ENCODE measurements around the gene SWSAP1. TPM values are rescaled to one million over a fixed set of nuclear protein-coding genes. Genes with fewer than 3 reads are reported as not detected.

Gene SWSAP1
- total and polyA plus RNA-seq, 9 of the 15 experiments (the other 6 are each of a cell fraction or from before 2014, with no cell fraction given), result 0.18 to 2.8 (median 1.7) TPM

DNA sequence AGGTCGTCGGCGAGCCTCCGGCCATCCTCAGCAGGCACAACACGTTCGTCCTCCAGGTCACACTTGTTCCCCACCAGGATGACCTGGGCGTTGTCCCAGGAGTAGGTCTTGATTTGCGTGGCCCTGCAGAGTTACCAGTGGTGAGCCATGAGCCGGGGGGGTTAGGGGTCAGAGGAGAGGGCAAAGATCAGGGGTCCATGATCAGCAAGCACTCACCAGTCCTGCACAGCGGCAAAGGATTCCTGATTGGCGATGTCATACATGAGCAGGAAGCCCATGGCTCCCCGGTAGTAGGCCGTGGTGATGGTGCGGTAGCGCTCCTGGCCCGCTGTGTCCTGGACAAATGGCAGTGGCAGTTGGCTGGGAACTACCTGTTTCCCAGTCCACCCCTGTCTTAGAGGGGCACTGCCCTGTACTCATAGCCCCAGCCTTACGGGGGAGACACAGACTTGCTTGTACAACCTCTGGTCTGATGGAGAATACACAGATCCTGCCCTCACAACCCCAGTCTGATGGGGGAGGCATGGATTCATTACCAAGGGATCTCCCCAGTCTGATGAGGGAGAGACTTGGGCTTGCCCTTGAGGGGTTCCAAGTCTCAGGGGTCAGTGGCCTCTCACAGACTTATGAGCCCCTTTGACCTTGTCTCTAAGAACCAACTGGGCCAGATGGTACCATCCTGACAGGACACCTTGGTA lies 38.9 kb upstream of the SWSAP1 start:
- in situ Hi-C loops (cut with MboI), result no loop called here
- POLR2A ChIA-PET, result interaction anchor here (1.5 kb wide), 1 partner anchor 10 kb away, joined by 4 read pairs; the partner anchor contains the start of genes CCDC159 and TMEM205
- intact Hi-C loops (cut with micrococcal nuclease), result no loop called here

DNA sequence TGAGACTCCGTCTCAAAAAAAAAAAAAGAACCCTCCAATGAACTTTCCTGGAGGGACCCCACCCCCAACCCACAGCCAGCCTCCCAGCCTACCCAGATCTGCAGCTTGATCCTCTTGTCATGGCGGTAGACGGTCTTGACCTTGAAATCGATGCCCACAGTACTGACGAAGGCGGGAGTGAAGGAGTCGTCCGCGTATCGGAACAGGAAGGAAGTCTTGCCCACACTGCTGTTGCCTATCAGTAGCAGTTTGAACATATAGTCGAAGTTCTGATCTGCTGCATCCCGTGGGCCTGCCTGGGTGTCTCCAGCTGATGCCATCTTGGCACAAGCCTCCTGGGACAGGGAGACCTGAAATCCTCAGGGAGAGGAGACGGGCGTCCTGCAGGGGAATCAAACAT lies 37.4 kb upstream of the SWSAP1 start:
- no peak for ATAC-seq
- Histone ChIP-seq H3K4me2 (ENCODE audit: insufficient read depth, low read length) (no peak overlapping the region), H3K27ac (ENCODE audit: extremely low read depth, low read depth, low read length) (no peak overlapping the region), H3K79me2 (ENCODE audit: control insufficient read depth, insufficient read depth, low read length) (no peaks in the 10 kb centered on the region), H3K4me3 (no peak overlapping the region), H3K27me3 (ENCODE audit: control insufficient read depth in 2 of 2, insufficient read depth in 2 of 2, low read length in 2 of 2) (no peaks in the 10 kb centered on the region), H2AFZ (ENCODE audit: low read depth, low read length) (no peak overlapping the region), H3K9me1 (ENCODE audit: control insufficient read depth, insufficient read depth, low read length) (no peaks in the 10 kb centered on the region), H3K9me3 (replicated peaks; ENCODE audit: control insufficient read depth, insufficient read depth, low read depth, low read length) (peaks cover 5% of the 10 kb centered on the region; the same call in 1 of the 2 replicates), H4K20me1 (replicated peaks; ENCODE audit: control insufficient read depth, insufficient read depth, low read length) (no peaks in the 10 kb centered on the region), H3K4me1 (replicated peaks in 1 of 2; ENCODE audit: control insufficient read depth in 2 of 2, insufficient read depth in 2 of 2, low read length in 2 of 2) (peaks cover 3 to 21% of the 10 kb centered on the region in 2 experiments; a peak in 3 of 5 replicates), H3K36me3 (ENCODE audit: control insufficient read depth, insufficient read depth, low read length) (no peaks in the 10 kb centered on the region), H3K9ac (ENCODE audit: insufficient read depth in 1 of 2, low read depth in 2 of 2, low read length in 2 of 2) (peak overlapping the region in 1 of 2 experiments; percentile 26; a peak in 2 of 4 replicates)
- ChIA-PET POLR2A (interaction anchor here (1.5 kb wide), 1 partner anchor 9 kb away, joined by 4 read pairs; the partner anchor contains the start of genes CCDC159 and TMEM205), CTCF (ENCODE audit: low intra/inter-chr PET ratio) (no interaction called here)
- in situ Hi-C loops (cut with MboI) (no loop called here), intact Hi-C loops (cut with micrococcal nuclease) (no loop called here)
- 63% methylated on average over 13 of the region's 14 CpGs for WGBS (ENCODE audit: insufficient coverage, low coverage, missing lambda C conversion rate)
- DNase-seq (ENCODE audit: extremely low read depth in 1 of 4, low spot score in 3 of 4), result no peak
- no peak for FAIRE-seq
- BruUV-seq (replicated peaks), result no TSS peak
- TF ChIP-seq TEAD1 (CRISPR knock-in tag; IDR thresholded peaks at IDR 0.05) (no peak), MCM7 (IDR thresholded peaks at IDR 0.05) (no peak), ZNF830 (CRISPR knock-in tag; IDR thresholded peaks at IDR 0.05) (no peak), ZNF589 (CRISPR knock-in tag; IDR thresholded peaks at IDR 0.05; ENCODE audit: low read depth) (no peak), NRF1 (conservative IDR thresholded peaks at IDR 0.05 in 1 of 2, IDR thresholded peaks at IDR 0.05 in 1 of 2) (no peak), TCF3 (CRISPR knock-in tag; IDR thresholded peaks at IDR 0.05) (no peak), GATAD2B (IDR thresholded peaks at IDR 0.05; ENCODE audit: borderline replicate concordance) (no peak)
- TF ChIP-seq, protein P1, sequence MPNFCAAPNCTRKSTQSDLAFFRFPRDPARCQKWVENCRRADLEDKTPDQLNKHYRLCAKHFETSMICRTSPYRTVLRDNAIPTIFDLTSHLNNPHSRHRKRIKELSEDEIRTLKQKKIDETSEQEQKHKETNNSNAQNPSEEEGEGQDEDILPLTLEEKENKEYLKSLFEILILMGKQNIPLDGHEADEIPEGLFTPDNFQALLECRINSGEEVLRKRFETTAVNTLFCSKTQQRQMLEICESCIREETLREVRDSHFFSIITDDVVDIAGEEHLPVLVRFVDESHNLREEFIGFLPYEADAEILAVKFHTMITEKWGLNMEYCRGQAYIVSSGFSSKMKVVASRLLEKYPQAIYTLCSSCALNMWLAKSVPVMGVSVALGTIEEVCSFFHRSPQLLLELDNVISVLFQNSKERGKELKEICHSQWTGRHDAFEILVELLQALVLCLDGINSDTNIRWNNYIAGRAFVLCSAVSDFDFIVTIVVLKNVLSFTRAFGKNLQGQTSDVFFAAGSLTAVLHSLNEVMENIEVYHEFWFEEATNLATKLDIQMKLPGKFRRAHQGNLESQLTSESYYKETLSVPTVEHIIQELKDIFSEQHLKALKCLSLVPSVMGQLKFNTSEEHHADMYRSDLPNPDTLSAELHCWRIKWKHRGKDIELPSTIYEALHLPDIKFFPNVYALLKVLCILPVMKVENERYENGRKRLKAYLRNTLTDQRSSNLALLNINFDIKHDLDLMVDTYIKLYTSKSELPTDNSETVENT (CRISPR knock-in tag; IDR thresholded peaks at IDR 0.05), result no peak
- TF ChIP-seq, protein P2, sequence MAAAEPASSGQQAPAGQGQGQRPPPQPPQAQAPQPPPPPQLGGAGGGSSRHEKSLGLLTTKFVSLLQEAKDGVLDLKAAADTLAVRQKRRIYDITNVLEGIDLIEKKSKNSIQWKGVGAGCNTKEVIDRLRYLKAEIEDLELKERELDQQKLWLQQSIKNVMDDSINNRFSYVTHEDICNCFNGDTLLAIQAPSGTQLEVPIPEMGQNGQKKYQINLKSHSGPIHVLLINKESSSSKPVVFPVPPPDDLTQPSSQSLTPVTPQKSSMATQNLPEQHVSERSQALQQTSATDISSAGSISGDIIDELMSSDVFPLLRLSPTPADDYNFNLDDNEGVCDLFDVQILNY (CRISPR knock-in tag; IDR thresholded peaks at IDR 0.05), result no peak

More for the DNA sequence above, 38.9 kb upstream of the SWSAP1 start:
- ATAC-seq (no peak), FAIRE-seq (no peak), DNase-seq (ENCODE audit: extremely low read depth in 1 of 4, low spot score in 3 of 4) (no peak)
- Histone ChIP-seq H3K36me3 (ENCODE audit: control insufficient read depth, insufficient read depth, low read length) (no peaks in the 10 kb centered on the region), H3K4me1 (replicated peaks in 1 of 2; ENCODE audit: control insufficient read depth in 2 of 2, insufficient read depth in 2 of 2, low read length in 2 of 2) (peaks cover 3 to 21% of the 10 kb centered on the region in 2 experiments; a peak in 3 of 5 replicates), H3K9me3 (replicated peaks; ENCODE audit: control insufficient read depth, insufficient read depth, low read depth, low read length) (no peaks in the 10 kb centered on the region), H3K4me3 (no peak overlapping the region), H3K9ac (ENCODE audit: insufficient read depth in 1 of 2, low read depth in 2 of 2, low read length in 2 of 2) (no peak overlapping the region), H2AFZ (ENCODE audit: low read depth, low read length) (no peak overlapping the region), H3K79me2 (ENCODE audit: control insufficient read depth, insufficient read depth, low read length) (no peaks in the 10 kb centered on the region), H3K4me2 (ENCODE audit: insufficient read depth, low read length) (no peak overlapping the region), H3K27ac (ENCODE audit: extremely low read depth, low read depth, low read length) (no peak overlapping the region), H4K20me1 (replicated peaks; ENCODE audit: control insufficient read depth, insufficient read depth, low read length) (no peaks in the 10 kb centered on the region), H3K9me1 (ENCODE audit: control insufficient read depth, insufficient read depth, low read length) (no peaks in the 10 kb centered on the region), H3K27me3 (ENCODE audit: control insufficient read depth in 2 of 2, insufficient read depth in 2 of 2, low read length in 2 of 2) (no peaks in the 10 kb centered on the region)
- CTCF ChIA-PET (ENCODE audit: low intra/inter-chr PET ratio), result no interaction called here
- TF ChIP-seq ZNF282 (CRISPR knock-in tag; IDR thresholded peaks at IDR 0.05) (0 out of 2 replicates have a peak, but pooled peaks have one; percentile 56), CREB1 (IDR thresholded peaks at IDR 0.05) (no peak), CREB1 (CRISPR knock-in tag; IDR thresholded peaks at IDR 0.05) (no peak), ZFP36 (IDR thresholded peaks at IDR 0.05; ENCODE audit: low read depth, low read length, partially characterized antibody) (peak; percentile 54)
- no TSS peak for BruUV-seq (replicated peaks)
- 69% methylated on average over 15 of the region's 17 CpGs for WGBS (ENCODE audit: insufficient coverage, low coverage, missing lambda C conversion rate)
